Astrocyte (in vitro differentiated cells and primary cell): ENCODE data around the gene CEP97.
A peak's percentile ranks its signal among the peaks of the same experiment; 100 is the strongest.
"Not testable (repeated sequence)": the region's sequence is repeated elsewhere in the genome, so short reads cannot be mapped to it uniquely, and the experiment has no call there.

Experiments used
- EZH2 ChIP-seq: IDR thresholded peaks from 2 replicates; pipeline ENCODE4 v1.6.1; 2012; ENCODE audit warnings: mild to moderate bottlenecking, low read length, inconsistent platforms; ENCODE audit not compliant: insufficient read depth
- TF ChIP-seq, protein P1 (sequence below): IDR thresholded peaks from 2 replicates; pipeline ENCODE4 v1.5.1; 2011; ENCODE audit warnings: low read depth, mild to moderate bottlenecking, inconsistent platforms, low read length, moderate library complexity; ENCODE audit not compliant: insufficient read depth

- TF ChIP-seq EZH2 = not testable (repeated sequence)
- TF ChIP-seq, protein P1, sequence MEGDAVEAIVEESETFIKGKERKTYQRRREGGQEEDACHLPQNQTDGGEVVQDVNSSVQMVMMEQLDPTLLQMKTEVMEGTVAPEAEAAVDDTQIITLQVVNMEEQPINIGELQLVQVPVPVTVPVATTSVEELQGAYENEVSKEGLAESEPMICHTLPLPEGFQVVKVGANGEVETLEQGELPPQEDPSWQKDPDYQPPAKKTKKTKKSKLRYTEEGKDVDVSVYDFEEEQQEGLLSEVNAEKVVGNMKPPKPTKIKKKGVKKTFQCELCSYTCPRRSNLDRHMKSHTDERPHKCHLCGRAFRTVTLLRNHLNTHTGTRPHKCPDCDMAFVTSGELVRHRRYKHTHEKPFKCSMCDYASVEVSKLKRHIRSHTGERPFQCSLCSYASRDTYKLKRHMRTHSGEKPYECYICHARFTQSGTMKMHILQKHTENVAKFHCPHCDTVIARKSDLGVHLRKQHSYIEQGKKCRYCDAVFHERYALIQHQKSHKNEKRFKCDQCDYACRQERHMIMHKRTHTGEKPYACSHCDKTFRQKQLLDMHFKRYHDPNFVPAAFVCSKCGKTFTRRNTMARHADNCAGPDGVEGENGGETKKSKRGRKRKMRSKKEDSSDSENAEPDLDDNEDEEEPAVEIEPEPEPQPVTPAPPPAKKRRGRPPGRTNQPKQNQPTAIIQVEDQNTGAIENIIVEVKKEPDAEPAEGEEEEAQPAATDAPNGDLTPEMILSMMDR = peak; percentile 30
Measured at GRCh38 chr3:101693540-101693939, 30.9 kb upstream of the CEP97 start.
